Choroid plexus epithelial cell (primary cell): ENCODE measurements around the gene OSTF1.

Experiments
- DNase-seq: peaks from one replicate; pipeline ENCODE4 v3.0.0-alpha.2; 2010; ENCODE audit warnings: low read depth
- H3K4me3 ChIP-seq: 2 replicates; pipeline ENCODE4 v1.5.1; 2011; ENCODE audit warnings: low read depth, mild to moderate bottlenecking, control low read depth, low read length, moderate library complexity
- CTCF ChIP-seq: conservative IDR thresholded peaks from 2 replicates; pipeline ENCODE4 v1.5.1; 2011; ENCODE audit warnings: low read depth, mild to moderate bottlenecking, control low read depth, inconsistent platforms, low read length, moderate library complexity

The OSTF1 gene

GRCh38 chr9:75131700-75132099 lies 43.4 kb downstream of the OSTF1 start:
- H3K4me3 ChIP-seq, result no peak overlapping the region
- no peak for TF ChIP-seq CTCF
- no peak for DNase-seq

- H3K4me3 ChIP-seq, result no peak overlapping the region
- no peak for DNase-seq
- TF ChIP-seq CTCF, result no peak
These were observed 43.9 kb downstream of the OSTF1 start for GRCh38 chr9:75132244-75132643.

GRCh38 chr9:75133396-75133795 lies 45.1 kb downstream of the OSTF1 start:
- no peak overlapping the region for H3K4me3 ChIP-seq
- TF ChIP-seq CTCF, result no peak
- DNase-seq, result peak; percentile 63

GRCh38 chr9:75134495-75134894 lies 46.2 kb downstream of the OSTF1 start:
- no peak for DNase-seq
- no peak for TF ChIP-seq CTCF
- H3K4me3 ChIP-seq, result no peak overlapping the region

GRCh38 chr9:75138260-75139040 lies 50.1 kb downstream of the OSTF1 start:
- H3K4me3 ChIP-seq, result no peak overlapping the region
- DNase-seq, result no peak
- TF ChIP-seq CTCF, result no peak

- TF ChIP-seq CTCF, result no peak
- no peak overlapping the region for H3K4me3 ChIP-seq
- DNase-seq, result no peak
These were observed 50.9 kb downstream of the OSTF1 start for GRCh38 chr9:75139201-75139600.

- no peak for TF ChIP-seq CTCF
- H3K4me3 ChIP-seq, result no peak overlapping the region
- no peak for DNase-seq
These were observed 51.9 kb downstream of the OSTF1 start for GRCh38 chr9:75140261-75140660.
